22Rv1 (cell line): Measurements from ENCODE around the gene FOXO6.

Source experiments
- ZFX ChIP-seq: fragments of 450-650 bp; IDR thresholded peaks from 2 replicates; pipeline ENCODE4 v1.6.1; 2017; ENCODE audit warnings: antibody characterized with exemption, borderline replicate concordance
- TF ChIP-seq, protein P1 (sequence below): fragments of 450-650 bp; IDR thresholded peaks from 2 replicates; pipeline ENCODE4 v1.5.1; 2017; ENCODE audit warnings: mild to moderate bottlenecking

DNA sequence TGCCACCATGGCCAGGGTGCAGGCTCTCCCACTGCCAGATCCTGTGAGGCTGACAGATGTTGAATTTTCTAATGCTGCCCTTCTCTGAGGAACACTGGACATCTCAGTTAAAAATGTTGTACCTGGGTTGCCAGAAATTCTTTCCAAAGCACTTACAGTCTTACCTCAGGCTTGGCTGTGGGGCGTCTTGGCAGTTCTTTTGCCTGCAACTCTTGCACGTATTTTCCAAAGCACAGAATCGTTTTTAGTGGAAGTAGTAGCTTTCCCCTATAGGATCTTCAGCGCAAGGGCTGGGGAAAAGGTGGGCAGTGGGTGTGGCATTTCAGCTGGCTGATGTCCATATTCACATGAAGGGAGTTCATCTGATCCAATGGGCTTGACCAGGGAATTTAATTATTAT lies 69.3 kb downstream of the FOXO6 start:
- TF ChIP-seq, protein P1, sequence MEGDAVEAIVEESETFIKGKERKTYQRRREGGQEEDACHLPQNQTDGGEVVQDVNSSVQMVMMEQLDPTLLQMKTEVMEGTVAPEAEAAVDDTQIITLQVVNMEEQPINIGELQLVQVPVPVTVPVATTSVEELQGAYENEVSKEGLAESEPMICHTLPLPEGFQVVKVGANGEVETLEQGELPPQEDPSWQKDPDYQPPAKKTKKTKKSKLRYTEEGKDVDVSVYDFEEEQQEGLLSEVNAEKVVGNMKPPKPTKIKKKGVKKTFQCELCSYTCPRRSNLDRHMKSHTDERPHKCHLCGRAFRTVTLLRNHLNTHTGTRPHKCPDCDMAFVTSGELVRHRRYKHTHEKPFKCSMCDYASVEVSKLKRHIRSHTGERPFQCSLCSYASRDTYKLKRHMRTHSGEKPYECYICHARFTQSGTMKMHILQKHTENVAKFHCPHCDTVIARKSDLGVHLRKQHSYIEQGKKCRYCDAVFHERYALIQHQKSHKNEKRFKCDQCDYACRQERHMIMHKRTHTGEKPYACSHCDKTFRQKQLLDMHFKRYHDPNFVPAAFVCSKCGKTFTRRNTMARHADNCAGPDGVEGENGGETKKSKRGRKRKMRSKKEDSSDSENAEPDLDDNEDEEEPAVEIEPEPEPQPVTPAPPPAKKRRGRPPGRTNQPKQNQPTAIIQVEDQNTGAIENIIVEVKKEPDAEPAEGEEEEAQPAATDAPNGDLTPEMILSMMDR = no peak
- no peak for TF ChIP-seq ZFX
